Glutamatergic neuron (in vitro differentiated cells): ENCODE results near the gene CLTRN. TPM values are rescaled to one million over a fixed set of nuclear protein-coding genes. Genes with fewer than 3 reads are reported as not detected.
A peak's percentile ranks its signal among the peaks of the same experiment; 100 is the strongest.

Experiments
- DNase-seq: peaks from one replicate; pipeline ENCODE4 v3.0.0; 2022
- H3K27ac Mint-ChIP-seq: one replicate; pipeline ENCODE4 v1.8.0; 2020; ENCODE audit warnings: mild to moderate bottlenecking, mixed read lengths, inconsistent platforms; ENCODE audit not compliant: unreplicated experiment
- H3K27me3 Mint-ChIP-seq: one replicate; pipeline ENCODE4 v1.8.0; 2020; ENCODE audit warnings: mild to moderate bottlenecking, moderate library complexity, mixed read lengths, inconsistent platforms; ENCODE audit not compliant: unreplicated experiment
- H3K36me3 Mint-ChIP-seq: one replicate; pipeline ENCODE4 v1.8.0; 2020; ENCODE audit warnings: mild to moderate bottlenecking, mixed read lengths, inconsistent platforms; ENCODE audit not compliant: unreplicated experiment
- H3K4me1 Mint-ChIP-seq: one replicate; pipeline ENCODE4 v1.8.0; 2020; ENCODE audit warnings: mild to moderate bottlenecking, low read depth, mixed read lengths, inconsistent platforms; ENCODE audit not compliant: unreplicated experiment
- H3K4me3 Mint-ChIP-seq: one replicate; pipeline ENCODE4 v1.8.0; 2020; ENCODE audit warnings: mild to moderate bottlenecking, mixed read lengths, inconsistent platforms; ENCODE audit not compliant: unreplicated experiment
- H3K9me3 Mint-ChIP-seq: one replicate; pipeline ENCODE4 v1.8.0; 2020; ENCODE audit warnings: mild to moderate bottlenecking, moderate library complexity, mixed read lengths, inconsistent platforms; ENCODE audit not compliant: unreplicated experiment
- CTCF ChIP-seq: fragments of 200-600 bp; sonication (generic); IDR thresholded peaks from one replicate; pipeline ENCODE4 v1.5.0; 2021; ENCODE audit not compliant: partially characterized antibody, unreplicated experiment
- total RNA-seq: library from RNA; stranded (reverse); fragmentation: NEBNext Ultra II Directional; extraction: Animal tissue kit (Norgen Biotek cat#: 25700); gene quantifications from one replicate; pipeline ENCODE4 v1.2.1, GENCODE V29; 2021; ENCODE audit not compliant: unreplicated experiment

The CLTRN gene
- total RNA-seq, 1 donor from 2014 or later = 0.27 TPM

GRCh38 chrX:15680401-15680800 is 15.8 kb upstream of the CLTRN start:
- no peak overlapping the region for H3K4me3 Mint-ChIP-seq
- no peaks in the 10 kb centered on the region for H3K4me1 Mint-ChIP-seq
- H3K36me3 Mint-ChIP-seq = no peaks in the 10 kb centered on the region
- DNase-seq = no peak
- H3K9me3 Mint-ChIP-seq = no peaks in the 10 kb centered on the region
- TF ChIP-seq CTCF = no peak
- no peaks in the 10 kb centered on the region for H3K27me3 Mint-ChIP-seq
- no peak overlapping the region for H3K27ac Mint-ChIP-seq

GRCh38 chrX:15679246-15679645 is 14.6 kb upstream of the CLTRN start:
- H3K4me3 Mint-ChIP-seq = no peak overlapping the region
- TF ChIP-seq CTCF = no peak
- no peaks in the 10 kb centered on the region for H3K9me3 Mint-ChIP-seq
- DNase-seq = no peak
- no peaks in the 10 kb centered on the region for H3K27me3 Mint-ChIP-seq
- no peak overlapping the region for H3K27ac Mint-ChIP-seq
- no peaks in the 10 kb centered on the region for H3K36me3 Mint-ChIP-seq
- H3K4me1 Mint-ChIP-seq = no peaks in the 10 kb centered on the region

GRCh38 chrX:15678339-15678738 is 13.7 kb upstream of the CLTRN start:
- H3K27ac Mint-ChIP-seq = no peak overlapping the region
- TF ChIP-seq CTCF = no peak
- H3K4me3 Mint-ChIP-seq = no peak overlapping the region

GRCh38 chrX:15676886-15677285 is 12.3 kb upstream of the CLTRN start:
- Mint-ChIP-seq H3K9me3 (no peaks in the 10 kb centered on the region), H3K27me3 (no peaks in the 10 kb centered on the region), H3K36me3 (no peaks in the 10 kb centered on the region), H3K4me1 (no peaks in the 10 kb centered on the region), H3K27ac (no peak overlapping the region), H3K4me3 (no peak overlapping the region)
- no peak for TF ChIP-seq CTCF
- no peak for DNase-seq

More at GRCh38 chrX:15678339-15678738, 13.7 kb upstream of the CLTRN start:
- Mint-ChIP-seq H3K9me3 (no peaks in the 10 kb centered on the region), H3K36me3 (no peaks in the 10 kb centered on the region), H3K4me1 (no peaks in the 10 kb centered on the region), H3K27me3 (no peaks in the 10 kb centered on the region)
- DNase-seq = no peak

GRCh38 chrX:15675490-15675921 is 10.9 kb upstream of the CLTRN start:
- no peaks in the 10 kb centered on the region for H3K9me3 Mint-ChIP-seq
- H3K4me1 Mint-ChIP-seq = no peaks in the 10 kb centered on the region
- H3K27me3 Mint-ChIP-seq = no peaks in the 10 kb centered on the region
- TF ChIP-seq CTCF = no peak
- H3K4me3 Mint-ChIP-seq = no peak overlapping the region
- H3K27ac Mint-ChIP-seq = no peak overlapping the region
- no peaks in the 10 kb centered on the region for H3K36me3 Mint-ChIP-seq
- DNase-seq = peak; percentile 70
